GM19467 (cell line): Measurements from ENCODE around the gene SDK1.
"Not testable (repeated sequence)": the region's sequence is repeated elsewhere in the genome, so short reads cannot be mapped to it uniquely, and the experiment has no call there.

Experiments
- ATAC-seq: cut with Tn5 transposase; IDR thresholded peaks from one replicate; pipeline ENCODE4 v1.9.1; 2021; ENCODE audit warnings: mild to moderate bottlenecking, moderate library complexity; ENCODE audit not compliant: unreplicated experiment

Gene SDK1

DNA sequence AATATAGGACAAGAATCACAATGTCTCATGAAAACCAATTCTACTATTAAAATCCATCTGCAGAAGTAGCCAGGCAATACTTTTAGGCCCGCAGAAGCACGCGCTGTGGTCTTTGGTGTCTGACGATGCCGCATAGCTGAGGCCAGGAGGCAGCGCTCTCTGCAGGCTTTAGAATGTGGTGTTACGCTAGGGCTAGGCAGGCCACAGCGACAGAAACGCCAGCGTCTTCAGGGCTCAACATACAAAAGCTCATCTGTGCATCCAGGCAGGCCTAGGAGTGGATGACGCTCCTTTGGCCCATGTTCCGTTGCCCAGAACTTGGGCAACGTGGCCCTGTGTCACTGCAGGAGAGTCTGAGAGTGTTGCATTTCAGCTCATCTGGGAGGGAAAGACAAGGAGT, 779.9 kb downstream of the SDK1 start:
- no peak for ATAC-seq

DNA sequence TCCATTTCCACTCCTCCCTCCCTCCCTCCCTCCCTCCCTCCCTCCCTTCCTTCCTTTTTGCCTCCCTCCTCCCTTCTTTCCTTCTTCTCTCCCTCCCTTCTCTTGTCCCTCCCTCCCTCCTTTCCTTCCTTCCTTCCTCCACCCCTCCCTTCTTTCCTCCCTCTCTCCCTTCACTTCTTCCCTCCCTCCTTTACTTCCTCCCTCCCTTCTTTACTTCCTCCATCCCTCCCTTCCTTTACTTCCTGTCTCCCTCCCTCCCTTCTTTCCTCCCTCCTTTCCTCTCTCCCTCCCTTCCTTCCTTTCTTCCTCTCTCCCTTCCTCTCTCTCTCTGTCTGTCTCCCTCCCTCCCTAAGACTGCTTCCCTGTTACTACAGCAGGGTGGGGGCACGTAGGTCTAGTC, 782.5 kb downstream of the SDK1 start:
- ATAC-seq = no peak

- ATAC-seq = no peak
Measured at GRCh38 chr7:4084271-4084670, 783.2 kb downstream of the SDK1 start.

- no peak for ATAC-seq
Measured at GRCh38 chr7:4085937-4086691, 785.1 kb downstream of the SDK1 start.

- no peak for ATAC-seq
Measured at GRCh38 chr7:4086723-4087122, 785.7 kb downstream of the SDK1 start.

- ATAC-seq = no peak
Measured at GRCh38 chr7:4091767-4092166, 790.7 kb downstream of the SDK1 start.

DNA sequence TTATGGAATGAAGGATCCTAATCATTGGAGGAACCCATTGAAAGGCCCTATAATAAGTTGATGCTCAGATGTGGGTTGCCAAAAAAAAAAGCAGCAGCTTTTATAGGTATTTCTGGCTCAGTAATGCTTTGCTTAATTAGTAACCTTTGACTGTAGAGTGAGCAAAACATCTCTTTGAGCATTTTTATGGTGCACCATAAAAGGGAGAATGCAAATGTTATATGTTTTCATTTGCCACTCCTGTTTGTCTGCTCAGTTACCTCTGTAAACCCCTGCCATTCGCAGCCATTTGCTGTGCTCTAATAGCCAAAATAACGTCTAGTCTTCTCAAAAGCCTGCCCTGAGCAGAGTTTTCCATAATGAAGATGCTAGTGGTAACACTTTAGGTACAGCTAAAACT, 792.0 kb downstream of the SDK1 start:
- ATAC-seq = no peak

DNA sequence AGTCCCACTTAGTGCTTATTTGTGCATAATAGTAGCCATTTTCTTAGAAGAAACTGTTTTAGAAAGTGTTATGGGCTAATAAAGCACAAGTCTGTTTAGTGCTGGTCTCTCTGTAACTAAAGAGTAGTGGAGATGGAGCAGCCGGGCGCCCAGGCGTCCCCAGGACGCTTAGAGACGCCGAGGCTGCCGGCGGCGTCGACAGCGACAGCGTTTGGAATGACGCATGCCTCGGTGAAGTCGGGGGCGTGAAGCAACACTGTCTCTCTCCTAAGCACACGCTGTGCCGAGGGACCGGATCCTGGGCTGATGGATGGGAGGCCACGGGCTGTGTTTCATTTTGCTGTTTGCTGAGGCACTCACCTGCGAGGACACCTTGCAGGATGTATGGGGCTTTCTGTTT, 792.4 kb downstream of the SDK1 start:
- ATAC-seq = no peak

DNA sequence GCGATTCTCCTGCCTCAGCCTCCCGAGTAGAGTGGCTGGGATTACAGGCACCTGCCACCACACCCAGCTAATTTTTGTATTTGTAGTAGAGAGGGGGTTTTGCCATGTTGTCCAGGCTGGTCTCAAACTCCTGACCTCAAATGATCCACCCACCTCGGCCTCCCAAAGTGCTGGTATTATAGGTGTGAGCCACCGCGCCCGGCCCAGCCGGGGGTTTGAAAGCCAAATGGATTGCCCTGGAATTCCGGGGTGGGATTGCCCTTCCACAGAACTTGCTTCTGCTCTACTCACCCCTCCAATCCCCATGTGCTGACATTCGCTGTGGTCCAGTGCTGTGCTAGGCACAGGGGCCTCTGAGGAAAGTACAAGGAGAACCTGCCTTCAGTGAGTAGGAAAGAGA, 793.1 kb downstream of the SDK1 start:
- ATAC-seq = not testable (repeated sequence)

- no peak for ATAC-seq
Measured at GRCh38 chr7:4097001-4097609, 796.1 kb downstream of the SDK1 start.

DNA sequence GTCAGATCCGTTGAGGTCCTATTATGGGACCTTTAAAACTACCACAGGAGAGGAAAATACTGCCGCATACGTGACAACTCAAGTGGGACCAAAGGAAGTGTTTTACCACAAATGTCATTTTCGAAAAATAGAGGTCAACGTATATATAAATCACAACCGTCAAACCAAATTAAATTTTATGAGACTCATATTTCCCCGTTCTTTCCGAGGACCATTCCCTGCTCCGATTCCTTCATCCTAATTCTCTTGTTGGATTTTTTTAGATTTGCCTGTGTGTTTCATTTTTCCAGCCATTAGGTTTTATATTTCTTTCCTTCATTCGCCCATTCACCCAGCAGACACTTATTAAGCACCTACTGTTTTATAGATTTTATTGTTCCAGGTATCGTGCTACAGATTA, 797.1 kb downstream of the SDK1 start:
- no peak for ATAC-seq

DNA sequence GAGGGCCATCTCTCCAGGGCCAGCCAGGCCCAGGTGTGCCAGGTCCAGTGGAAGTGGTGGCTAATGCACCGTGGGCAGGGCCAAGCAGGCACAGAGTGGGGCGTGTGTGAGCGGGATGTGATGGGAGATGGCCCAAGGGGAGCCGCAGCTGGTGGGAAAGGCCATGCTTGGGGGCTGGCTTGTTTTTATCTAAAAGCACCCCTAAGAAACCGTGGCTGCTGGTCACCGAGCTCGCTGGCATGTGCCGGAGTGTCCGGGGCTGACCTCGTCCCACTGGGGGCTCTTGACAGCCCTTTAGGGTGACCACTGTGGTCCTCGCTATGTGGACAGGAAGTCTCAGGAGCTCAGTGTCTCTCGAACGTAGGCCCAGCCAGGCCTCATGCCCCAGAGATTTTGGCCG, 798.6 kb downstream of the SDK1 start:
- no peak for ATAC-seq

- ATAC-seq = no peak
Measured at GRCh38 chr7:4100148-4100547, 799.1 kb downstream of the SDK1 start.

DNA sequence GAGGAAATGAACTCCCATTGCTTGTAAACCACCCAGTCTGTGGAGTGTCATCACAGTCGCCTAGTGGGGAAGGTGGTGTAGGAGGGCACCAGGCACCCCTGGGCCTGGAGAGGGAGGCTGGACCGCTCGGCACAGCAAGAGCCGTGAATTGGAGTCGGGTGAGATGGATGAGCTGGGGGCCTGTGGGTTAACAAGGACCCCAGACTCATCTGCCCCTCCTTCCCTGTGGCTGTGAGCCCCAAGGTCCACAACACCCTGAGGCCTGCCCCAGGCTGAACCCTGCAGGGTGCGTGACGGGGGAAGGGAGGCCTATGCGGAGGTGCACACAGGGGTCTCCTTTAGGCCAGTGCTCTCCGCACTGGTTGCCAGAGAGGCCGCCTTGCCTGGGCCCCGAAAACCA, 799.6 kb downstream of the SDK1 start:
- ATAC-seq = no peak

DNA sequence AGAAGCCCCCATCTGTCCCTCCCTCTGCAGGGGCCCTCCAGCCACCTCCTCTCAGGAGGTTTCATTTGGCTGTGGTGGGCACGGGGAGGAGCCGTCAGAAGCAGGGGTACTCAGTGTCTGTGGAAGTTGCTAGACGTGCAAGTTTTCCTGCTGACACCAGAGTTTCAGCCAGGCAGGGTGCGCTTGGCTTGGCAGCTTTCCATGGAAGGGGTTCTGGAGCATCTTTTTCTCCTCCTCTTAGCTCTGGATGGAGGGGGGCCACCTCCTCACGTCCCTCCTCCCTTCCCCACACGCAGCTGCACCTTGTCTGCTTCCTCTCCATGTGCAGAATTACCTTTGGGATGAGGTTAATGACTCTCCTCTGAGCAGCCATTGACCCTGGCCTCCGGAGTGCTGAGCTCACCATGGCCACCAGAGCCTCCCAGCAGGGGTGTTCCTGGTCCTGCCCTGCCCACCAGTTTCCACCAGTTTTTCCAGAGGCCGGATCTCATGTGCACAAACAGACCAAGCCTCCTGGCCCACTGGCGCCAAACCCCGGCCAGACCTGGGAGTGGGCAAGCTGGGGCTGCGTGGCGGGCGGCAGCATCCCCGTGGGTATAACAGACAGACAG, 801.3 kb downstream of the SDK1 start:
- ATAC-seq = no peak

GRCh38 chr7:4103352-4104091, 802.5 kb downstream of the SDK1 start:
- no peak for ATAC-seq

GRCh38 chr7:4107839-4108238, 806.8 kb downstream of the SDK1 start:
- ATAC-seq = no peak

DNA sequence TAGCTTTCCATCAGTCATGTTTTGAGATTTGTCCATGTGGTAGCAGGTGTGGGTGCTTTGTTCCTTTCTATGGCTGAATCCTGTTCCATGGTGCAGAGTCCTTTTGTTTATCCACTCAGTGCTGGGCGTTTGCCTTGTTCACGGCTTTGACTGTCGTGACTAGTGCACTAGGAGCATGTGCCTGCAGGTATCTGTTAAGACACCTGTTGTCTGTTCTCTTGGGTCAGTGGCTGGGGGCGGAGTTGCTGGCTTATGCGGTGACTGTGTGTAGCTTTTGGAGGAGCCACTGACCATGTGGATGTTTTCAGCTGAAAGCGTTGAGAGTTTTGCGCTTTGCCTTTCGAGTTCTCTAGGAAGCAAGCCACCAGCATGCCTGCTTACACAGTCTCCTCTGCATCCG, 807.9 kb downstream of the SDK1 start:
- ATAC-seq = no peak

DNA sequence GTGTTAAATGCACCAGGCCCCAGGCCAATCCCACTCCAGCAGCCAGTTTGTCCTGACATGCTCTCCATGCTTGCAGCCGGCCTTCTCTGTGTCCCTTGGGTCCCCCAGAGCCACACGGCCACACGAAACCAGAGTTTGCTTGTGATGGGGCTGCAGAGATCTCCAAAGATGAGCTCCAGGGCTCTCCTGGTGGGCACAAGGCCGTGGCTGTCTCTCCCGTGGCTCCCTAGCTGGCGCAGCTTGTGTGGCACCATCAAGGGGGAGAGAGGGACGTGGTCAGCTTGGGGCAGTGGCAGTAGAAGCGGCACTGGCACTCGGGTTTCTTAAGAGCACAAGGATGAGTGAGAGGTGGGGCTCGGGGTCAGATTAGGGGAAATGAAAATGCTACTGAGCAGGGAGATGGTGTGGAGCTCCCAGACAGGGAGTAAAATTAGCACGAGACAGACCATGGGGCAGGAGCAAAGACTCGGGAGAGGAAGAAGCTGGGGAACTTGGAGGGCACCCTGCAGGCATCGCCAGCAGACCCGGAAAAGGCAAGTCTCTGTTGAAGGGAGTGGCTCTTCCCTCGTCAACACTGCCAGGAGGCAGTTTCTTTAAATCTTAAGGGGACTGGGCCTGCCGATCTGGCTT, 808.5 kb downstream of the SDK1 start:
- ATAC-seq = no peak

- ATAC-seq = no peak
Measured at GRCh38 chr7:4110438-4110837, 809.4 kb downstream of the SDK1 start.

DNA sequence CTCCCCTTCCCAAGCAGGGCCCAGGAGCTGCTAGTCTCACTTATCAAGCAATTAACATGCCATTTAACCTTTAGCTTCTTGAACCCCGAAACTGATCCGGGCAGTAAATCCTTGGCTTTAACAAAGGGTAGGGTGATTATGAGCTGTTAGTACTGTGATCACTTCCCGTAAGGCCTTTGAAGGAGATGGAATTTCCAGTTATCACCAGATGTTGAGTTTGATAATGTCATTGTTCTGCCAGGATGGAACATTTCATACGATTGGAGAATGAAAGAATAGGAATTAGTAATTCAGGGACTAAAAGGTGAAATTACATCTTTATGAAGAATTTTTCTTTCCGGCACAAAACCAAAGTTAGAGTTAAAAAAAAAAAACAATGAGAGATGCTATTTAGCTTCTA, 810.1 kb downstream of the SDK1 start:
- ATAC-seq = no peak
